Common myeloid progenitor, CD34-positive (primary cell): ENCODE measurements around the gene COL4A6.

Source experiments
- CTCF ChIA-PET: fragments of 350-600 bp; sonication (Branson Sonifier 250); formaldehyde crosslinking; loops from one replicate; lab custom pipeline; 2021; ENCODE audit warnings: antibody characterized with exemption; lab: Charles Lee
- POLR2A ChIA-PET: fragments of 350-600 bp; sonication (Branson Sonifier 250); formaldehyde crosslinking; loops from one replicate; lab custom pipeline; 2021; ENCODE audit warnings: antibody characterized with exemption; lab: Charles Lee
- DNase-seq, 3 donors: peaks; one replicate each; pipeline versions ENCODE4 v3.0.0 to v3.0.0-alpha.2; 2013
- H3K27ac ChIP-seq, 2 experiments: 1 replicate in 1 of 2; 2 replicates in 1 of 2; pipeline ENCODE4 v1.7.0; 2013; ENCODE audit warnings: inconsistent platforms in 2 of 2, low read length in 2 of 2, mild to moderate bottlenecking in 2 of 2, low read depth in 1 of 2, moderate library complexity in 1 of 2; ENCODE audit not compliant: severe bottlenecking in 2 of 2, insufficient read depth in 1 of 2, poor library complexity in 1 of 2
- H3K27me3 ChIP-seq, 5 experiments: replicated peaks in 2 of 5; 1 replicate in 3 of 5; 2 replicates in 2 of 5; pipeline versions ENCODE4 v1.6.1 to v1.7.0; 2013; ENCODE audit warnings: low read length in 4 of 5, mild to moderate bottlenecking in 2 of 5, moderate library complexity in 2 of 5, inconsistent platforms in 1 of 5; ENCODE audit not compliant: insufficient read depth in 5 of 5, control insufficient read depth in 4 of 5
- H3K36me3 ChIP-seq, 4 experiments: 1 replicate in 2 of 4; 2 replicates in 2 of 4; pipeline versions ENCODE4 v1.6.1 to v1.7.0; 2013; ENCODE audit warnings: low read length in 3 of 4, control low read depth in 1 of 4, mild to moderate bottlenecking in 1 of 4; ENCODE audit not compliant: control insufficient read depth in 4 of 4, insufficient read depth in 4 of 4
- H3K4me1 ChIP-seq, 4 experiments: 1 replicate in 3 of 4; 2 replicates in 1 of 4; pipeline versions ENCODE4 v1.6.1 to v1.7.1; 2013; ENCODE audit warnings: low read length in 3 of 4, mild to moderate bottlenecking in 3 of 4, control low read depth in 1 of 4, inconsistent platforms in 1 of 4, moderate library complexity in 1 of 4; ENCODE audit not compliant: control insufficient read depth in 4 of 4, insufficient read depth in 4 of 4; ENCODE audit errors: control extremely low read depth in 1 of 4
- H3K4me3 ChIP-seq, 7 experiments: 1 replicate in 4 of 7; 2 replicates in 3 of 7; pipeline versions ENCODE4 v1.5.1 to v1.7.0; 2013; ENCODE audit warnings: mild to moderate bottlenecking in 7 of 7, low read length in 6 of 7, moderate library complexity in 6 of 7, inconsistent platforms in 2 of 7, low read depth in 2 of 7, control low read depth in 1 of 7; ENCODE audit not compliant: insufficient read depth in 4 of 7, control insufficient read depth in 1 of 7; ENCODE audit errors: extremely low read depth in 1 of 7
- H3K9me3 ChIP-seq, 5 experiments: 1 replicate in 4 of 5; 2 replicates in 1 of 5; pipeline versions ENCODE4 v1.6.1 to v1.7.1; 2013; ENCODE audit warnings: low read length in 4 of 5, mild to moderate bottlenecking in 2 of 5, inconsistent platforms in 1 of 5, low read depth in 1 of 5, moderate library complexity in 1 of 5; ENCODE audit not compliant: control insufficient read depth in 4 of 5, insufficient read depth in 2 of 5; ENCODE audit errors: control extremely low read depth in 1 of 5
- WGBS: methylation state at CpG from one replicate; pipeline ENCODE4 v1.1.5; 2013; ENCODE audit not compliant: insufficient coverage; 5-methylcytosine and 5-hydroxymethylcytosine counted together

Gene COL4A6

DNA sequence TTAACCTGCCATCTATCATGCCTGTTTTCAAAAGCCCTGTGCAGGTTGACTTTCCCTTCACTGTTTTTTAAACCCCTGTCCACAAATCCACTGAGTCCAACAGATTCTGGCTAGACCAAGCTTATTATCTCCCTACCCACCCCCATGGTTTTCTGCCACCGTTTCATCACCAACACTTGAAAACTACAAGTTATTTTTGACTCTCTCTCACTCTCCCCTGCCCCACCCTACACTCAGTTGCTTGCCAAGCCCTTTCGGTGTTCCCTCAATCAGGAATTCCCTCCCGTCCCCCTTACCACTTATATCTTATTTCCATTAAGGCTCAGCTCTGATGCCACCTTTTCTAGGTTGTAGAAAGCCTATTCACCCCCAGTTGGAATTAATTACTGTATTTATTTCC lies 316.9 kb downstream of the COL4A6 start:
- DNase-seq, result no peak
- no peak overlapping the region for H3K27ac ChIP-seq
- H3K36me3 ChIP-seq, result no peaks in the 10 kb centered on the region
- no peaks in the 10 kb centered on the region for H3K27me3 ChIP-seq
- POLR2A ChIA-PET, result no interaction called here
- H3K9me3 ChIP-seq, result no peaks in the 10 kb centered on the region
- H3K4me3 ChIP-seq, result no peak overlapping the region
- no peaks in the 10 kb centered on the region for H3K4me1 ChIP-seq
- CTCF ChIA-PET, result no interaction called here
- 68% methylated on average over 3 of the region's 3 CpGs for whole genome bisulfite sequencing

DNA sequence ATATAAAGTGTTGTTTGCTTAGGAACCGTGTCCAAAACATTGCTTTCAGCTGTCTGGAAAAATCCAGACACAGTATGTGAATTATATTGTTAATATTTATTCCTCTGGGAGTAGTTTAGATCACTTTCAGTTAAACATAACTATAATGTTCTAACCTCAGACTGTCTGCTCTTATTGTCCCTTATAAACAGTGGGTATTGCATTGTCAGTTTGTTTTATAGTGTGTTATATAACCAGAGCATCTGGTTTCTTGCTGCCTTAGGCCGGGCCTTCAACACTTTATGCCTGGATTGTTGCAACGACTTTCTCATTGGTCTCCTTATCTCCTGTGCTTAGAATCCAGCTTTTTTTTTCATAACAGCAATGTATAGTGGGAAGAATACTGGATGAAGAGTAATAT lies 320.2 kb downstream of the COL4A6 start:
- POLR2A ChIA-PET, result no interaction called here
- DNase-seq, result no peak
- Histone ChIP-seq H3K27me3 (no peaks in the 10 kb centered on the region), H3K4me3 (no peak overlapping the region), H3K9me3 (no peaks in the 10 kb centered on the region), H3K4me1 (no peaks in the 10 kb centered on the region), H3K36me3 (no peaks in the 10 kb centered on the region), H3K27ac (no peak overlapping the region)
- WGBS, result no CpG with 5 or more reads among the region's 3 CpGs
- CTCF ChIA-PET, result no interaction called here

DNA sequence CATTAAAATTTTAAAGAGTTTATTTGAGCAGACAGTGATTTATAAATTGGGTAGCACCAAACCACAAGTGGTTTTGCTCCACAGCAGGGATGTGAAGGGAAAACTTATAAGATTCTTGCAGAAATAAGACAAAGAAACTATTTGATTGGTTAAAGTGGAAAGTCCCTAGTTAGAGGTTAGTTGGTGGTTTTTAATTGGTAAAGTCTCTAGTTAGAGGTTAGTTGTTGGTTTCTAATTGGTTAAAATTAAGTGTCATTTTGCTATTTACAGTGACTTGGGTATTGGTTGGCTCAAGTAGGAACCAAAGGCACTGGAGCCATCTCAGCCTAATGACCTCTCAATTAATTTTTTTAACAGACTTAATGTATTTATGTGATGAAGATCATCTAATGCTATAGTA lies 323.7 kb downstream of the COL4A6 start:
- Histone ChIP-seq H3K36me3 (no peaks in the 10 kb centered on the region), H3K27ac (no peak overlapping the region), H3K27me3 (no peaks in the 10 kb centered on the region), H3K4me3 (no peak overlapping the region), H3K9me3 (no peaks in the 10 kb centered on the region), H3K4me1 (no peaks in the 10 kb centered on the region)
- CTCF ChIA-PET, result no interaction called here
- POLR2A ChIA-PET, result no interaction called here
- no peak for DNase-seq
